ENCODE results near the gene BABAM2. TPM values are rescaled to one million over a fixed set of nuclear protein-coding genes. Genes with fewer than 3 reads are reported as not detected.

The BABAM2 gene
- total RNA-seq, 1 experiment from 2014 or later, result 16.3 TPM

DNA sequence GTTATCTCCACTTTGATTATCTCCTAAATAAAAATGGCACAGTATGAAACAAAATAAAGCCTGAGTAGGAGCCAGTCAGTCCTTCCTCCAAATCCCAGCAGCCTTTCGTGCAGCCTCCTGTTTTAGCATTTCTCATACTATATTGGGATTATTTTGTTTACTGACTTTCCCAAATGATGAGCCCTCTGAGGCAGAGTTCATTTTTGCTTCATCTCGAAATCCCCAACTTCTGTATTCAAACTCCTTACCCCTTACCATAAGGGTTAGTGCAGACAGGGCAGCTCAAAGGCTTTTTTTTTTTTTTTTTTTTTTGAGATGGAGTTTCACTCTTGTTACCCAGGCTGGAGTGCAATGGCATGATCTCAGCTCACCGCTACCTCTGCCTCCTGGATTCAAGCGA, 388.8 kb downstream of the BABAM2 start:
- POLR2A ChIA-PET (ENCODE audit: unreplicated experiment), result no interaction called here
- H3K9me2 ChIP-seq (replicated peaks; ENCODE audit: low read length), result no peaks in the 10 kb centered on the region
- no peaks in the 10 kb centered on the region for H3K9me3 ChIP-seq (ENCODE audit: low read length)
- DNase-seq (no peak), ATAC-seq (no peak)
- H3K4me2 ChIP-seq (ENCODE audit: low read length), result no peak overlapping the region
- intact Hi-C loops (cut with micrococcal nuclease), result no loop called here
- peaks cover 12% of the 10 kb centered on the region for H3F3A ChIP-seq (ENCODE audit: low read length, unreplicated experiment)
- H3K36me3 ChIP-seq (ENCODE audit: low read depth, low read length), result no peaks in the 10 kb centered on the region
- TF ChIP-seq, protein P1, sequence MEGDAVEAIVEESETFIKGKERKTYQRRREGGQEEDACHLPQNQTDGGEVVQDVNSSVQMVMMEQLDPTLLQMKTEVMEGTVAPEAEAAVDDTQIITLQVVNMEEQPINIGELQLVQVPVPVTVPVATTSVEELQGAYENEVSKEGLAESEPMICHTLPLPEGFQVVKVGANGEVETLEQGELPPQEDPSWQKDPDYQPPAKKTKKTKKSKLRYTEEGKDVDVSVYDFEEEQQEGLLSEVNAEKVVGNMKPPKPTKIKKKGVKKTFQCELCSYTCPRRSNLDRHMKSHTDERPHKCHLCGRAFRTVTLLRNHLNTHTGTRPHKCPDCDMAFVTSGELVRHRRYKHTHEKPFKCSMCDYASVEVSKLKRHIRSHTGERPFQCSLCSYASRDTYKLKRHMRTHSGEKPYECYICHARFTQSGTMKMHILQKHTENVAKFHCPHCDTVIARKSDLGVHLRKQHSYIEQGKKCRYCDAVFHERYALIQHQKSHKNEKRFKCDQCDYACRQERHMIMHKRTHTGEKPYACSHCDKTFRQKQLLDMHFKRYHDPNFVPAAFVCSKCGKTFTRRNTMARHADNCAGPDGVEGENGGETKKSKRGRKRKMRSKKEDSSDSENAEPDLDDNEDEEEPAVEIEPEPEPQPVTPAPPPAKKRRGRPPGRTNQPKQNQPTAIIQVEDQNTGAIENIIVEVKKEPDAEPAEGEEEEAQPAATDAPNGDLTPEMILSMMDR (conservative IDR thresholded peaks at IDR 0.05; ENCODE audit: low read depth, low read length), result no peak
- no peak for TF ChIP-seq EZH2phosphoT487 (IDR thresholded peaks at IDR 0.05; ENCODE audit: borderline replicate concordance, low read length)
- no peak for TF ChIP-seq EZH2 (IDR thresholded peaks at IDR 0.05; ENCODE audit: low read length, unreplicated experiment)
- H3K79me2 ChIP-seq (ENCODE audit: low read length), result no peaks in the 10 kb centered on the region
- BruUV-seq (replicated peaks), result no TSS peak
- no peak overlapping the region for H3K27ac ChIP-seq (ENCODE audit: low read length)
- H3K9ac ChIP-seq (ENCODE audit: low read length), result no peak overlapping the region
- H2AFZ ChIP-seq (ENCODE audit: low read length), result no peak overlapping the region
- no peaks in the 10 kb centered on the region for H3K27me3 ChIP-seq (ENCODE audit: low read length)
- H3K4me3 ChIP-seq (ENCODE audit: low read length), result no peak overlapping the region
- peaks cover 38% of the 10 kb centered on the region for H3K4me1 ChIP-seq (ENCODE audit: insufficient read depth, low read length)
- CTCF ChIA-PET, result no interaction called here
- H4K20me1 ChIP-seq (ENCODE audit: low read length), result no peaks in the 10 kb centered on the region

GRCh38 chr2:28280619-28281018, 390.1 kb downstream of the BABAM2 start:
- H2AFZ ChIP-seq (ENCODE audit: low read length), result no peak overlapping the region
- intact Hi-C loops (cut with micrococcal nuclease), result no loop called here
- CTCF ChIA-PET, result interaction anchor here (0.6 kb wide), 1 partner anchor 30 kb away, joined by 9 read pairs; no protein-coding TSS in a partner anchor
- no peaks in the 10 kb centered on the region for H3K36me3 ChIP-seq (ENCODE audit: low read depth, low read length)
- no peak overlapping the region for H3K9ac ChIP-seq (ENCODE audit: low read length)
- H3K27ac ChIP-seq (ENCODE audit: low read length), result no peak overlapping the region
- no peaks in the 10 kb centered on the region for H3K27me3 ChIP-seq (ENCODE audit: low read length)
- no TSS peak for BruUV-seq (replicated peaks)
- no peaks in the 10 kb centered on the region for H3K9me2 ChIP-seq (replicated peaks; ENCODE audit: low read length)
- no peak for TF ChIP-seq EZH2 (IDR thresholded peaks at IDR 0.05; ENCODE audit: low read length, unreplicated experiment)
- TF ChIP-seq, protein P1 (conservative IDR thresholded peaks at IDR 0.05; ENCODE audit: low read depth, low read length), result no peak
- no peak for TF ChIP-seq EZH2phosphoT487 (IDR thresholded peaks at IDR 0.05; ENCODE audit: borderline replicate concordance, low read length)
- H3F3A ChIP-seq (ENCODE audit: low read length, unreplicated experiment), result peaks cover 7% of the 10 kb centered on the region
- no peak for ATAC-seq
- POLR2A ChIA-PET (ENCODE audit: unreplicated experiment), result no interaction called here
- H3K79me2 ChIP-seq (ENCODE audit: low read length), result no peaks in the 10 kb centered on the region
- H3K4me1 ChIP-seq (ENCODE audit: insufficient read depth, low read length), result peaks cover 26% of the 10 kb centered on the region
- H3K4me3 ChIP-seq (ENCODE audit: low read length), result no peak overlapping the region
- H3K9me3 ChIP-seq (ENCODE audit: low read length), result no peaks in the 10 kb centered on the region
- H4K20me1 ChIP-seq (ENCODE audit: low read length), result no peaks in the 10 kb centered on the region
- no peak overlapping the region for H3K4me2 ChIP-seq (ENCODE audit: low read length)
- DNase-seq, result peak; percentile 8

- ChIA-PET POLR2A (ENCODE audit: unreplicated experiment) (no interaction called here), CTCF (interaction anchor here (0.7 kb wide), 1 partner anchor 33 kb away, joined by 4 read pairs; no protein-coding TSS in a partner anchor)
- TF ChIP-seq, protein P1 (conservative IDR thresholded peaks at IDR 0.05; ENCODE audit: low read depth, low read length), result no peak
- no peak for TF ChIP-seq EZH2phosphoT487 (IDR thresholded peaks at IDR 0.05; ENCODE audit: borderline replicate concordance, low read length)
- no peak for TF ChIP-seq EZH2 (IDR thresholded peaks at IDR 0.05; ENCODE audit: low read length, unreplicated experiment)
- Histone ChIP-seq H3K4me3 (ENCODE audit: low read length) (no peak overlapping the region), H3K4me2 (ENCODE audit: low read length) (no peak overlapping the region), H2AFZ (ENCODE audit: low read length) (no peak overlapping the region), H3F3A (ENCODE audit: low read length, unreplicated experiment) (peaks cover under 1% of the 10 kb centered on the region), H3K27ac (ENCODE audit: low read length) (no peak overlapping the region), H3K9ac (ENCODE audit: low read length) (no peak overlapping the region), H4K20me1 (ENCODE audit: low read length) (no peaks in the 10 kb centered on the region), H3K9me2 (replicated peaks; ENCODE audit: low read length) (no peaks in the 10 kb centered on the region), H3K79me2 (ENCODE audit: low read length) (no peaks in the 10 kb centered on the region), H3K4me1 (ENCODE audit: insufficient read depth, low read length) (peaks cover 17% of the 10 kb centered on the region), H3K9me3 (ENCODE audit: low read length) (no peaks in the 10 kb centered on the region), H3K36me3 (ENCODE audit: low read depth, low read length) (no peaks in the 10 kb centered on the region), H3K27me3 (ENCODE audit: low read length) (no peaks in the 10 kb centered on the region)
- no TSS peak for BruUV-seq (replicated peaks)
- ATAC-seq, result no peak
- no peak for DNase-seq
- intact Hi-C loops (cut with micrococcal nuclease), result no loop called here
Observed at GRCh38 chr2:28281739-28282138, 391.2 kb downstream of the BABAM2 start.

Data from PC-3 (cell line).